ENCODE results near the gene KRTAP4-5.

GRCh38 chr17:41116297-41116696 lies 33.3 kb downstream of the KRTAP4-5 start:
- TF ChIP-seq CTCF (IDR thresholded peaks at IDR 0.05) (no peak), EZH2phosphoT487 (IDR thresholded peaks at IDR 0.05) (no peak)
